T47D (cell line): ENCODE results near the gene CACFD1.

Experiments
- DNase-seq, 2 experiments: peaks; one replicate each; pipeline versions ENCODE4 v3.0.0 to v3.0.0-alpha.2; 2011 to 2012; ENCODE audit warnings: low read depth in 1 of 2, low spot score in 1 of 2
- JUND ChIP-seq: IDR thresholded peaks from 2 replicates; pipeline ENCODE4 v1.6.1; 2012; ENCODE audit warnings: low read depth
- in situ Hi-C: cut with HindIII; loops from 2 replicates; pipeline ENCODE4 v1.10.0; 2016; ENCODE audit warnings: low sequenced_read_pairs, low pct_unique_long_range_greater_than_20kb

Gene CACFD1

DNA sequence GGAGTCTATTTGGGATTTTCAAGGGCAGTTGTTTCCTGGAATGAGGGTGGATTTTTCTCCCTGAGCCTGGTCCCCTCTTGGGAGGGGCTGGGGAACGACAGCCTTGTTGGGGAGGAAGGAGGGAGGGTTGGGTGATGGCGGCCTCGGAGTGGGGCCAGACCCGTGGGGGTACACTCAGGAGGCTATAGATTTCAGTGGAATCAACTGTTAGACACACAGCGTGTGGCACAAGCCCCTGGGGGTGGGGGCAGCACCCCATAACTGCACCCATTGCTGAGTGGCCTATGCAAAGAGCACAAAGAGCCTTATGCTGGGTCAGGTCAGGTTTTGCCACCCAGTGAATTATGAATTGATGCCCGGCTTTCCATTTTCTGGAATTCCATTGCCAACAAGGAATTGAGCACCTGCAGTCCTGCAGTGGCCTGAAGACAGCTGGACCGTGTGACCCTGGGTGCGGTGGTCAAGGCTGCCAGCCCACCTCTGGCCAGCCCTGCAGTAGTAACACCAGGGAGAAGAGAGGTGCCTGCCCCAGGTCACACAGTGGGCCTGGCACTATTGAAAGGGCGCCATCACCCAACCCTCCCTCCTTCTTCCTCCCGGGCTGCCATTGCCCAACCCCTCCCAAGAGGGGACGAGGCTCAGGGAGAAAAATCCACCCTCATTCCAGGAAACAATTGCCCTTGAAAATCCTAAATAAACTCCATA lies 56.6 kb downstream of the CACFD1 start:
- TF ChIP-seq JUND, result no peak
- DNase-seq, result no peak
- in situ Hi-C loops, result no loop called here

DNA sequence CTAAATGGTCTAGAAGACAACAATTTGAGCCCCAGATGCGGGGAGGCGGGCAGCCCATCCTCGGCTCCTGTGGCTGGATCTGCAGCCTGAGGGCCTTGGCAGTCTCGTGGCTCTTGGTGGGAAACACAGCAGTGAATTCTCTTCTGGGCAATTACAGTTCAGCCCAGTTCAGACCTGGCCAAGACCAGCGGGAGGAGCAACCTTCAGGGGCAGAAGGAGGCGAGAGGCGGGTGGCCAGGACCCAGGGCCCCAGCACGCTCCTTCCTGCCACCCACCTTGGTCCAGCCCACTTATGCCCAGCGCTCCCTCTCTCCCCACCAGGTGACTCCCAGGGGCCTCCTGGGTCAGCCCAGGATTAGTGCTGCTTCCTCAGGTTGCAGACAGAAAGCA lies 57.2 kb downstream of the CACFD1 start:
- no peak for DNase-seq
- in situ Hi-C loops, result no loop called here
- no peak for TF ChIP-seq JUND

DNA sequence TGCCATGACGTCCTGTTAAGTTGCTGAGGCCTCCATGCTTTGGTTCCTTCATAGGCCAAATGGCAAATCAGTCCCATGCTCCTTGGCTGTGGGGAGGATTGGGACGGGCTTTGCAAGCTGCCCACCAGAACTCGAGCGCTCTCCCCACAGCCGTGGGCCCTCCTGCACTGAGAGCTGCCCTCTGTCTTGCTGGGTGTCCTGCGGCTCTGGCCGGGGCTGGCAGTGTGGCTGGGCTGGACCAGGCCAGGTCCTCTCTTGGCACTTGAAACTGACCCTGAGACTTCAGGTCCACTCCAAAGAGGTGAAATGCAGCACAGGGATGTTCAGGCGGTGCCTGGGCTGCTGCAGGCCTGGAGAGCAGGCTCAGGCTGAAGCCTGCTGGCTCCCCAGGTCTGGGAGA lies 57.9 kb downstream of the CACFD1 start:
- DNase-seq, result no peak
- TF ChIP-seq JUND, result no peak
- in situ Hi-C loops, result no loop called here

DNA sequence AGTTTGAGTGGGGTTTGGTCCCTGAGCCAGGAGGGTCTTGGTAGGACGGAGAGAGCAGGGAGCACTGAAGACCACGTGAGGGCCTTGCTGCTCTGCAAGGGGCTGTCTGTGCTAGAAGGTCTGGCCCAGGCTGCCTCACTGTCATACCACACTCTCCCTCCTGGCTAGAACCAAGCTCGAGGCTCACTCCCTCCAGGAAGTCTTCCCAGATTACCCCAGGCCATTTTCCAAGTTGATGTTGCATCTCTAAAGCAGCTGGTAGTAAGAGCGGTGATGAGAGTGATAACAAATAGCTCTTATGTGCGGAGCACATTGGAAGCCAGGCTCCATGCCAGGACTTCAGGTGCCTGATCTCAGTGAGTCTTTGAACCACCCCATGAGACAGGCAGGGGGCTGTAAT lies 58.4 kb downstream of the CACFD1 start:
- in situ Hi-C loops, result no loop called here
- no peak for DNase-seq

DNA sequence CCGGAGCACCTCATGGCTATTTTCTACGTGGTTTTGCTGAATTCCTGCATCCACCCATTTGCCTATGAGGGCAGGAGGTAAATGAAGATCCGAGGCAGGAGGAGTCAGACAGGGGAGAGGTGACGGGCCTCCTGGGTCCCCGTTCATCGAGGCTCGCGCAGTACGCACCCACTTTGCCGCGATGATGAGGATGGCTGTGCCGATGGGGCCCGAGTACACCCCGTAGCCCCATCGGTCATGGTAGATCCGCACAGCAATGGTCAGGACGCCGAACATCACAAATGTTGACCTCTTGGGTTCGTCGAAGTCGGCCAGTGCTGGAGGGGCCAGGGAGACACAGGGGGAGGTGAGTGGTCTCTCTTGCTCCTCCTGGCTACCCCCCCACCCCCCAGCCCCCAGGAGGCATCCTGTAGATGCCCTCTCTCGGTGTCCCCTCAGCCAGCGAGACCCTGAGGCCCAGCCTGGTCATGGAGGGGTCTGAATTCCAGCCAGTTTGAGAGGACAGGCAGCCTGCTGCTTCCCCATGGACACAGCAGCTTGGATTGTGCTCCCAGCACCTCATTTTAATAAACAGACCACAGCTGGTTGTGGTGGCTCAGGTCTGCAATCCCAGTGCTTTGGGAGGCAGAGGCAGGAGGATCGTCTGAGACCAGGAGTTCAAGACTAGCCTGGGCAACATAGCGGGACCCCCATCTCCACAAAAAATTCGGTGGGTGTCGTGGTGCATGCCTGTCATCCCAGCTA lies 59.1 kb downstream of the CACFD1 start:
- in situ Hi-C loops, result no loop called here
- TF ChIP-seq JUND, result no peak
- no peak for DNase-seq

More for the DNA sequence above, 58.4 kb downstream of the CACFD1 start:
- TF ChIP-seq JUND, result no peak

DNA sequence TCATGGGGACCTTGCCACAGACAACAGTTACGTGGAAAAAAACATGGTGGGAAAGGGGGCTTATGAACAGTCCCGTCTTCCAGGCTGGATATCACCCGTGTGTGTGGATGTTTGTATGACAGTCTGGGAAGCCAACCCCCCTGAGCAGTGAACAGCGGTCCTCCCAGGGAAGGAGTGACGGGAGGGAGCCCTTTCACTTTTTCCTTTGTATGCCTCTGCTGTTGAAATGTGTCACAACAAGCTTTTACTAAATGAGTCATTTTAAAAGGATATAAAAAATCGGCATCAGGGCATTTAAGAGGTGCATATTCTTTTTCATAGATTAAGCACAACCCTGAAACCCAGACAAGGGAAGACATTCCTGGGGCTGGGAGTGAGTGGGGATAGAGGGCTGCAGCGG lies 59.9 kb downstream of the CACFD1 start:
- no peak for DNase-seq
- in situ Hi-C loops, result no loop called here
- TF ChIP-seq JUND, result no peak

DNA sequence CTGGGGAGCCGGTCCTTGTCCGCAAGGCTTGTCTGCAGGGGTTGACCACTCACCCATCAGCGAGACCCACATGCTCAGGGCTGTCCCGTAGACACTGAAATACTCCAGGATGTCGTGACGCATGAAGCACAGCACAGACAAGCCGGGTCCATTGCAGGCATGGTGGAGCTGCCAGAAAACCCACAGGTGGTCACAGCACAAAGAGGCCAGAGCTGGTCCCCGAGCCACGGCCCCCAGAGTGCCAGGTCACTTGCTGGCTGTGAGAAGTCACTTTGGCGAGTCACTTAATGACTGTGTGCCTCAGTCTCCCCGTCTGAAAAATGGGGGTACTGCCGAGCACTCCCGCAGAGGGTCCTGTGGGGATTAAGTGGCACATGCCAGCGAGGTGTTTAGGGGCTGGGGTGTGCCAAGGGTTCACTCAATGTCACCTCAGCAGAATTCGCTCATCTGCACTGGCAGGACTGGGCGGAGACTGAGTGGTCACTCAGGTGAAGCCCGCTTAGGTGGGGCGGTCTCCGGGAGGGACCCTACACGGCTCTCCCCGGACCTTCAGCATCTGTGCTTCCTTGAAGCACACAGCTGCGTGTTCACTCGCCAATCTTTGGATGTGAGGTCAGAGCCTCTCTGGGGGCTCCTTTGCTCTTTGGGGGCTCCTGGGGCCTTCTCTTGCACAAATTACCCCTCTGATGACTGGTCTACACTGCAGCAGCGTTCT lies 60.5 kb downstream of the CACFD1 start:
- in situ Hi-C loops, result no loop called here
- no peak for DNase-seq

More for the DNA sequence above, 60.5 kb downstream of the CACFD1 start:
- no peak for TF ChIP-seq JUND
